HT1080 (cell line): Measurements from ENCODE around the gene MUC12. TPM values are rescaled to one million over a fixed set of nuclear protein-coding genes. Genes with fewer than 3 reads are reported as not detected.
"Not testable (repeated sequence)": the region's sequence is repeated elsewhere in the genome, so short reads cannot be mapped to it uniquely, and the experiment has no call there.

Experiments
- DNase-seq: peaks from one replicate; pipeline ENCODE4 v3.0.0-alpha.2; 2015; ENCODE audit warnings: low read depth
- small RNA-seq: library from RNA; depleted of rRNA; stranded (forward); fragments of <200 nt; gene quantifications from one replicate; pipeline ENCODE3, GENCODE V24; 2014
- total RNA-seq: library from RNA; depleted of rRNA; stranded (reverse); fragments of >200 nt; shearing (Covaris generic); gene quantifications from 2 replicates; pipeline ENCODE4 v1.2.3, GENCODE V29; 2014; rRNA removed

Gene MUC12
- total RNA-seq, 1 experiment from 2014 or later, result not detected

DNA sequence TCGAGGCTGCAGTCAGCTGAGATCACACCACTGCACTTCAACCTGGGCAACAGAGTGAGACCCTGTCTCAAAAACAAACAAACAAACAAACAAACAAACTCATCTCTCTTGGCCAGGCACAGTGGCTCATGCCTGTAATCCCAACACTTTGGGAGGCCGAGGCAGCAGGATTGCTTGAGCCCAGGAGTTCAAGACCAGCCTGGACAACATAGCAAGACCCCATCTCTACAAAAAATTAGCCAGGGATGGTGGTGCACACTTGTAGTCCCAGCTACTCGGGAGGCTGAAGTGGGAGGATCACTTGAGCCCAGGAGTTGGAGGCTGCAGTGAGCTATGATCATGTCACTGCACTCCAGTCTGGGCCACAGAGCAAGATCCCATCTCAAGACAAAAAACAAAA lies 95.8 kb downstream of the MUC12 start:
- not testable (repeated sequence) for DNase-seq

DNA sequence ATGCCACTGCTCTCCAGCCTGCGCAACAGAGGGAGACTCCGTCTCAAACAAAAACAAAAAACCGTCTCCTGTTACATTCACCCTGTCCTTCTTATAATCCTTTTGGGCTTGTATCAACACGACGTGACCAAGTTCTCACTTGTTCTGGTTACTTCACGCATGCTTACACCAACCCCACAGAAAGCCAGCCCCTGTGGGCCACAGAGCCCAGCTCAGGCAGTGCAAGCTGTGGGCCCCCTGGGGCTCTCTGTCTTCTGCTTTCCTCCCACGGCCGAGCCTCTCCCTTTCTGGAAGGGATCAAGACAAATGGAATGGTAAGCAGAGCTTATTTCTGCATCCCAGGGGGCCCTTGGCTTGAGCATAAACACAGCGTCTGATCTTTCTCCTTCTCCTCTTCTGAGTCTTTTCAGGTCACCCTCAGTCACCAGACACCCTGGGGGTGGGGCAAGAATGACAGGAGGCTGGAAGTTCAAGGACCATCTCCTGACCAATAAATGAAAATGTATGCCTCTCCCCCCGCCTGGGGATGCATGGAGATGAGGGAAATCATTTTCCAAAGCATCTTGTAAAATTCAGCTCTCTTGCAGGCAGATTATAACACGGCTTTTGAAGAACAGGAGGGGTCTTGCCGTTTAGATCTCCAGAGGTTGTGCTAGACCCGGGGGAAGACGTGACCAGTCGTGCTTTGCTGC lies 96.9 kb downstream of the MUC12 start:
- no peak for DNase-seq

DNA sequence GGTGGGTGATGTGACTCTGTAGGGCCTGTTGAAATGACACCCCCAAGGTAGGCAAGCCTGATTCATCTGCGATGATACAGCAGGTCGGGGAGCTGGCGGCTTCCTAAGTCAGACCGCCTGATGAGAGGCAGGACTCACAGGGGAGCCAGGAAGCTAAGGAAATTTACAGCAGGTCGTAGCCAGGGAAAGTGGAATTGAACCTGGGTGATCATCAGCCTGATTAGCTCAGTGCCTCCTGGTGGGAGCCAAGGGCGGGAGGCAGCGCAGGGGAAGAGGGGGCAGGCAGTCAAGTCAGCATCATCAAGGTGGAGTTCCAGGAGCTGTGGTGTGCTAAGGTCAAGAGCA lies 97.4 kb downstream of the MUC12 start:
- no peak for DNase-seq

DNA sequence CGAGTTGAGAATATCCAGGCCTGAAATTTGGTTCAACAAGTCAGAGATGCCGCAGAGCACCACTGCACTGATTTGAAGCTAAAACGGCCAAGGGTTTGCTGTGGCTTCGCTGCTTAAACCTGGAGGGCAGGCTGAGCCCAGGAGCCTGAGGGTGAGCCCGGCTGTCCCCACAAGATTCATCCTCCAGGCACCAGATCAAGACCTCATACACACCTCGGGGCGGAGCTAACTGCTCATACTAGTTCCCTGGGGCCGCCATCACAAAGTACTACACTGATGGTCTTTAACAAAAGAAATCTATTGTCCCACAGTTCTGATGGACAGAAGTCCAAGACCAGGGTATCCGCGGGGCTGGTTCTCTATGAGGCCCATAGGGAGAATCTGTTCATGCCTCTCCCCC lies 99.0 kb downstream of the MUC12 start:
- DNase-seq, result no peak

Small RNAs within 50 kb of the gene (small RNA-seq; reads per million reads assigned to genes)
- not detected for gene RPS29P15

Other genes starting within 250 kb of the MUC12 start
- gene EPO, start 249.1 kb upstream of the MUC12 start, total RNA-seq, result not detected in 2 replicates
- gene ZAN, start 236.0 kb upstream of the MUC12 start, total RNA-seq, result not detected in 2 replicates
- 37.1 and 39.4 TPM in 2 replicates for gene EPHB4, start 142.0 kb upstream of the MUC12 start, total RNA-seq
- gene SLC12A9, start 116.9 kb upstream of the MUC12 start, total RNA-seq, result 19.9 and 27.4 TPM in 2 replicates
- 164 and 171 TPM in 2 replicates for gene TRIP6, start 102.2 kb upstream of the MUC12 start, total RNA-seq
- gene SRRT, start 94.5 kb upstream of the MUC12 start, total RNA-seq, result 119 and 127 TPM in 2 replicates
- 7.4 and 8.9 TPM in 2 replicates for gene UFSP1, start 79.8 kb upstream of the MUC12 start, total RNA-seq
- 0.27 TPM in 1 of 2 replicates, not detected in the other for gene ACHE, start 73.7 kb upstream of the MUC12 start, total RNA-seq
- not detected in 2 replicates for gene MUC3A, start 20.0 kb upstream of the MUC12 start, total RNA-seq
- gene MUC17, start 50.5 kb downstream of the MUC12 start, total RNA-seq, result not detected in 2 replicates
- gene TRIM56, start 115.9 kb downstream of the MUC12 start, total RNA-seq, result 10.8 and 11.4 TPM in 2 replicates
- 179 and 187 TPM in 2 replicates for gene SERPINE1, start 157.5 kb downstream of the MUC12 start, total RNA-seq
- 184 TPM in 2 replicates for gene AP1S1, start 184.9 kb downstream of the MUC12 start, total RNA-seq
- gene VGF, start 196.0 kb downstream of the MUC12 start, total RNA-seq, result 29.8 and 45.2 TPM in 2 replicates
- not detected in 2 replicates for gene NAT16, start 210.7 kb downstream of the MUC12 start, total RNA-seq
- gene MOGAT3, start 231.5 kb downstream of the MUC12 start, total RNA-seq, result 0.21 TPM in 1 of 2 replicates, not detected in the other
- gene PLOD3, start 248.0 kb downstream of the MUC12 start, total RNA-seq, result 90.0 and 102 TPM in 2 replicates
- gene ZNHIT1, start 248.6 kb downstream of the MUC12 start, total RNA-seq, result 148 and 157 TPM in 2 replicates